Lower lobe of right lung (tissue), 2 donors: ENCODE data around the gene ALDH16A1. TPM values are rescaled to one million over a fixed set of nuclear protein-coding genes. Genes with fewer than 3 reads are reported as not detected.

Source experiments
- ATAC-seq, 2 donors: fragments of 200-7000 bp; cut with Tn5 transposase; one replicate each; pipeline ENCODE4 v1.9.1; 2020 to 2022; ENCODE audit warnings: mild to moderate bottlenecking in 2 of 2, moderate library complexity in 2 of 2
- DNase-seq: peaks from one replicate; pipeline ENCODE4 v3.0.0-alpha.2; 2020
- H3K27ac ChIP-seq: fragments of 200-600 bp; one replicate; pipeline ENCODE4 v1.8.0; 2022
- H3K27me3 ChIP-seq: fragments of 200-600 bp; one replicate; pipeline ENCODE4 v1.8.0; 2022; ENCODE audit warnings: low read depth
- H3K36me3 ChIP-seq: fragments of 200-600 bp; one replicate; pipeline ENCODE4 v1.8.0; 2022; ENCODE audit warnings: mild to moderate bottlenecking
- H3K4me1 ChIP-seq: fragments of 200-600 bp; one replicate; pipeline ENCODE4 v1.8.0; 2022
- H3K4me3 ChIP-seq: fragments of 200-600 bp; one replicate; pipeline ENCODE4 v1.8.0; 2022; ENCODE audit warnings: mild to moderate bottlenecking
- H3K9me3 ChIP-seq: fragments of 200-600 bp; one replicate; pipeline ENCODE4 v1.8.0; 2022
- CTCF ChIP-seq: fragments of 200-600 bp; IDR thresholded peaks from one replicate; pipeline ENCODE4 v1.8.0; 2022; ENCODE audit warnings: antibody characterized with exemption, mild to moderate bottlenecking
- intact Hi-C: fragments of 100-400 bp; cut with DNase I; formaldehyde crosslinking; loops from one replicate; pipeline ENCODE4 v1.11.0; 2022
- long read RNA-seq: library from polyadenylated mRNA; unstranded; transcript quantifications from one replicate; pipeline ENCODE4 v2.0.0, GENCODE V29; 2021
- total RNA-seq: library from RNA; stranded (reverse); fragmentation: NEBNext Ultra II Directional; extraction: Animal tissue kit (Norgen Biotek cat#: 25700); gene quantifications from one replicate; pipeline ENCODE4 v1.2.1, GENCODE V29; 2021
- donor health status: DM: no; HTN: yes; CAD: no; lungs with severe emphysema.

ALDH16A1 gene
- total RNA-seq: 33.7 TPM
- long read RNA-seq, transcript ALDH16A1-201 (17 exons, 3,153 nt): major isoform, 63 of 96 reads
- long read RNA-seq, transcript ALDH16A1-202 (16 exons, 2,470 nt): minor isoform, 5 of 96 reads
- long read RNA-seq, partial matches to known transcripts: 24 of 96 reads
- long read RNA-seq, other reads (novel, unspliced or antisense): 4 of 96 reads

- no peak for TF ChIP-seq CTCF
- Histone ChIP-seq H3K27me3 (no peaks in the 10 kb centered on the region), H3K36me3 (peaks cover 14% of the 10 kb centered on the region), H3K4me1 (peaks cover 33% of the 10 kb centered on the region), H3K4me3 (peak within 1 kb of the TSS; percentile 71), H3K27ac (peak within 1 kb of the TSS; percentile 96), H3K9me3 (no peaks in the 10 kb centered on the region)
- intact Hi-C loops: no loop called here
- DNase-seq (peak; percentile 99), ATAC-seq (peak; percentile 95)
Observed at GRCh38 chr19:49453013-49453756, at the start of gene ALDH16A1. TSS of gene ALDH16A1 (plus strand) at chr19:49453225. CDS start at chr19:49453332, 107 bp downstream.

DNA sequence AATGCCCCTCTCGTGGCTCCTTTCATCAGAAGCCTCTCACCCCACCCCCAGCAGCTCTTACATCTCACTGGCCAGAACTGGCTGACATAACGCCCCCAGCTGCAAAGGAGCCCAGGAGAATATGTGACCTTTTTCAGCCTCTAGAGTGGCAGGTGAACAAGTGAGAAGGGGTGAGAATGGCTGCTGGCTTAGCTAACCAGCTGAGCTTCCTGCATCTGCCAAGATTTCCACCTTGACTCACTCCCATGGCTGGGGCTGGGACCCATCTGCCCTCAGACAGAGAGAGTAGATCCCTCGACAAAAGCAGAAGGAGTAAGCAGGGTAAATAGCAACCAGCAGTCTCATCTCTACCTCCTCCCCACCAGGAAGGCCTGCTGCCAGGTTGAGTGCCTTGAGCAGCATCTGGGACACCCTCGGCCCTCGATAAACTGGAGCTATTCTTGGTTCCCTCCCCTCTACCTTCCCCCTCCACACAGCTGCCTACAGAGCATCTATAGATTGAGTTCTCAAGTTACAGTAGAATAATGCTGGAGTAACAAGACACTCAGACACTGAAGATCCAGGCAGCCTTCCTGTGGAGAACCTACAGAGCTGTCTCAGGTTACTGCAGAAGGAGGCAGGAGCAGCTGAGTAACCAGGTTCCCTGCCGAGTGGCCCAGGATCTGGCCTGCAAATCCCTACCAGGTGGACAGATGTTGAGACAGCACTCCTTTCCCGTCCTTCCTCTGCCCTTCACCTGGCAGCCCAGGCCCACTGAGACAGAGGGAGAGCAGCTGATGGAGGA, 49.4 kb upstream of the ALDH16A1 start:
- no peaks in the 10 kb centered on the region for H3K27me3 ChIP-seq
- H3K27ac ChIP-seq: no peak overlapping the region
- intact Hi-C loops: no loop called here
- no peaks in the 10 kb centered on the region for H3K36me3 ChIP-seq
- no peaks in the 10 kb centered on the region for H3K4me1 ChIP-seq
- no peak for TF ChIP-seq CTCF
- DNase-seq: no peak
- no peak for ATAC-seq
- no peaks in the 10 kb centered on the region for H3K9me3 ChIP-seq
- H3K4me3 ChIP-seq: no peak overlapping the region

- no peaks in the 10 kb centered on the region for H3K36me3 ChIP-seq
- no peak overlapping the region for H3K27ac ChIP-seq
- DNase-seq (no peak), ATAC-seq (no peak)
- no peaks in the 10 kb centered on the region for H3K27me3 ChIP-seq
- H3K4me1 ChIP-seq: peaks cover 3% of the 10 kb centered on the region
- TF ChIP-seq CTCF: no peak
- no peak overlapping the region for H3K4me3 ChIP-seq
- H3K9me3 ChIP-seq: no peaks in the 10 kb centered on the region
- intact Hi-C loops: no loop called here
Observed at GRCh38 chr19:49407079-49407478, 45.9 kb upstream of the ALDH16A1 start.

GRCh38 chr19:49407482-49408015, 45.5 kb upstream of the ALDH16A1 start:
- H3K36me3 ChIP-seq: no peaks in the 10 kb centered on the region
- H3K27me3 ChIP-seq: no peaks in the 10 kb centered on the region
- peaks cover 3% of the 10 kb centered on the region for H3K4me1 ChIP-seq
- ATAC-seq (no peak), DNase-seq (no peak)
- no peaks in the 10 kb centered on the region for H3K9me3 ChIP-seq
- TF ChIP-seq CTCF: no peak
- no peak overlapping the region for H3K4me3 ChIP-seq
- intact Hi-C loops: no loop called here
- H3K27ac ChIP-seq: no peak overlapping the region

DNA sequence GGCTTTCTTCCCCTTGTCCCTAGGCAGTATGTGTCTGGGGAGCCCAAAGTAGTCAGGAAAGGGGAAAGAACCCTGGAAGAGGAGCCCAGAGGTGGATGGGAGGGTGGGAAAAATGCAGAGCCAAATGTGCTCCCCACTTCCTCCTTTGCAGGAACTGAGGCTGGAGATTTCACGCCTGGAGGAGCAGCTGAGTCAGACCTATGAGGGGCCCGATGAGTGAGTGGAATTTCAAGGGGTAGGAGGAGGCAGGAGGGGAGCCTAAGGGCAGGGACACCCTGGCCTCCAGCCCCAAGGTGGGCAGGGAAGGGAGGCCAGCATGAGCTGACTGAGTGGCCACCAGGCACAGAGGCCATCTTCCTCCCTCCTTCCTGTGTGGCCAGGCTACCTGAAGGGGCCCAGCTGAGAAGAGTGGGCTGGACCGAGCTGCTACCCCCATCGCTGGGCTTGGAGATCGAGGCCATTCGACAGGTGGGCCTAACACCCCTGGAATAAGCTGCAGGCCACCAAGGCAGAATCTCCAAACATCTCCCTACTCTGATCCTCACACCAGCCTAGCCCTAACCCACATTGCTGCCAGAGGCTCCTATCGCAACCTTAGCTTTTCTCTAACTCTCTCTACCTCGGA, 44.1 kb upstream of the ALDH16A1 start:
- Histone ChIP-seq H3K4me3 (no peak overlapping the region), H3K36me3 (no peaks in the 10 kb centered on the region), H3K4me1 (peaks cover 3% of the 10 kb centered on the region), H3K9me3 (no peaks in the 10 kb centered on the region), H3K27ac (no peak overlapping the region), H3K27me3 (no peaks in the 10 kb centered on the region)
- intact Hi-C loops: no loop called here
- TF ChIP-seq CTCF: no peak
- ATAC-seq (peak in 1 of 2 donors; percentile 16), DNase-seq (no peak)
